C4-2B (cell line): ENCODE results near the gene C10orf105.

Experiments used
- H3K27ac ChIP-seq: fragments of 450-650 bp; 2 replicates; pipeline ENCODE4 v1.5.1; 2017
- ZFX ChIP-seq: fragments of 450-650 bp; IDR thresholded peaks from 2 replicates; pipeline ENCODE4 v1.6.1; 2017
- TF ChIP-seq, protein P1 (sequence below): fragments of 450-650 bp; conservative IDR thresholded peaks from 2 replicates; pipeline ENCODE4 v1.5.1; 2017; ENCODE audit warnings: mild to moderate bottlenecking

The C10orf105 gene

GRCh38 chr10:71718165-71718698 is 1.3 kb downstream of the C10orf105 start:
- TF ChIP-seq, protein P1, sequence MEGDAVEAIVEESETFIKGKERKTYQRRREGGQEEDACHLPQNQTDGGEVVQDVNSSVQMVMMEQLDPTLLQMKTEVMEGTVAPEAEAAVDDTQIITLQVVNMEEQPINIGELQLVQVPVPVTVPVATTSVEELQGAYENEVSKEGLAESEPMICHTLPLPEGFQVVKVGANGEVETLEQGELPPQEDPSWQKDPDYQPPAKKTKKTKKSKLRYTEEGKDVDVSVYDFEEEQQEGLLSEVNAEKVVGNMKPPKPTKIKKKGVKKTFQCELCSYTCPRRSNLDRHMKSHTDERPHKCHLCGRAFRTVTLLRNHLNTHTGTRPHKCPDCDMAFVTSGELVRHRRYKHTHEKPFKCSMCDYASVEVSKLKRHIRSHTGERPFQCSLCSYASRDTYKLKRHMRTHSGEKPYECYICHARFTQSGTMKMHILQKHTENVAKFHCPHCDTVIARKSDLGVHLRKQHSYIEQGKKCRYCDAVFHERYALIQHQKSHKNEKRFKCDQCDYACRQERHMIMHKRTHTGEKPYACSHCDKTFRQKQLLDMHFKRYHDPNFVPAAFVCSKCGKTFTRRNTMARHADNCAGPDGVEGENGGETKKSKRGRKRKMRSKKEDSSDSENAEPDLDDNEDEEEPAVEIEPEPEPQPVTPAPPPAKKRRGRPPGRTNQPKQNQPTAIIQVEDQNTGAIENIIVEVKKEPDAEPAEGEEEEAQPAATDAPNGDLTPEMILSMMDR, result no peak
- no peak for TF ChIP-seq ZFX

GRCh38 chr10:71717551-71717951 is 2.0 kb downstream of the C10orf105 start:
- TF ChIP-seq, protein P1, result no peak
- no peak for TF ChIP-seq ZFX
- no peak overlapping the region for H3K27ac ChIP-seq

More at GRCh38 chr10:71718165-71718698, 1.3 kb downstream of the C10orf105 start:
- H3K27ac ChIP-seq, result no peak overlapping the region

GRCh38 chr10:71717056-71717455 is 2.5 kb downstream of the C10orf105 start:
- TF ChIP-seq ZFX, result no peak
- TF ChIP-seq, protein P1, result no peak
- H3K27ac ChIP-seq, result no peak overlapping the region

GRCh38 chr10:71716426-71716825 is 3.2 kb downstream of the C10orf105 start:
- no peak overlapping the region for H3K27ac ChIP-seq
- TF ChIP-seq, protein P1, result no peak
- no peak for TF ChIP-seq ZFX

DNA sequence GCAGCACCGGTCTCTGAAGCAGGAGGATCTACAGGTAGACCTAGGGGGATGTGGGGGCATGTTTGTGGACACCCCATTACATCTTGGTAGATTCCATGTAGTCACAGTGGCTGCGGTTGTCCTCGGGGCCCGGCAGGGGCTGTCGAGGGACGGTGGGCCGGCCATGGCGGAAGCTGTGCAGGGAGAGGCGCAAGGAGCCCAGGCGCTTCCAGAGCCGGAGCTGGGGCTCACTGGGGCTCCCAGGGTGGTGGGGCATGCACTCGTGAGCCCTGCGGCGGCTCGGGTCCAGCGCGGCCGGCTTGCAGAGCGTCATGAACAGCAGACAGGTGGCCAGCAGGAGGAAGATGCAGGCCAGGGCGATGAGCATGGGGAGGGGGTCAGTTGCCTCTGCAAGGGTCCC is 3.7 kb downstream of the C10orf105 start:
- no peak overlapping the region for H3K27ac ChIP-seq
- TF ChIP-seq, protein P1, result no peak

- TF ChIP-seq ZFX, result no peak
- TF ChIP-seq, protein P1, result no peak
These were observed 4.6 kb downstream of the C10orf105 start for GRCh38 chr10:71715026-71715425.

DNA sequence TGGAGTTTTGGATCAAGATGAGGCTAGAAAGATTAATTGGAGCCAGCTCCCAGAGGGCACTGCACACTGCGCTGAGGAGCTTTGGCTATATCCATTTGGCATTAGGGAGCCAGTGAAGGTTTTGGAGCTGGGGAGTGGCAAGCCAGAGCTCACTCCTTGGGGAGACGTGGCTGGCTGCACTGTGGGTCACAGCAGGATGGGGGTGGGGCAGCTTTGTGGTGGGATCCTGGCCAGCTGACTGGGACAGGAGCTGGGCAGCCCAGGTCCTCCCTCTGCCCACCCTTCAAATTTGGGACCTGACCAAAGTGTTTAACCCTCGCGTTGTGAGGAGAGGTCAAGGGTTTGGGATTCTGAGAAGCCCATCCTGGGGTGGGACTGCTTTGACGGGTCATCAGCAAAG is 5.0 kb downstream of the C10orf105 start:
- TF ChIP-seq, protein P1, result no peak
- no peak for TF ChIP-seq ZFX
- no peak overlapping the region for H3K27ac ChIP-seq

More at GRCh38 chr10:71715026-71715425, 4.6 kb downstream of the C10orf105 start:
- H3K27ac ChIP-seq, result no peak overlapping the region
